K562 (cell line): ENCODE data around the gene PPP1R13L. TPM values are rescaled to one million over a fixed set of nuclear protein-coding genes. Genes with fewer than 3 reads are reported as not detected.

ENCODE experiments used
- DNMT1 ChIP-seq: fragments of 450-650 bp; IDR thresholded peaks from 2 replicates; pipeline ENCODE4 v1.6.1; 2016; ENCODE audit warnings: antibody characterized with exemption, mild to moderate bottlenecking
- GABPB1 ChIP-seq: sonication (generic); formaldehyde crosslinking; IDR thresholded peaks from 2 replicates; pipeline ENCODE4 v1.8.0; 2022; ENCODE audit warnings: mild to moderate bottlenecking, missing genetic modification reagents
- KDM2B ChIP-seq: fragments of 250-450 bp; sonication (Bioruptor Pico); IDR thresholded peaks from 2 replicates; pipeline ENCODE4 v1.8.0; 2021; ENCODE audit warnings: mild to moderate bottlenecking, moderate library complexity
- LARP7 ChIP-seq: fragments of 450-650 bp; IDR thresholded peaks from 2 replicates; pipeline ENCODE4 v1.6.1; 2016
- NCOA4 ChIP-seq: fragments of 450-650 bp; IDR thresholded peaks from 2 replicates; pipeline ENCODE4 v1.6.1; 2018; ENCODE audit warnings: mild to moderate bottlenecking; ENCODE audit not compliant: partially characterized antibody
- RHOXF2B ChIP-seq: fragments of 250-450 bp; sonication (Bioruptor Pico); conservative IDR thresholded peaks from 2 replicates; pipeline ENCODE4 v1.5.1; 2021
- ZNF146 ChIP-seq: IDR thresholded peaks from one replicate; pipeline ENCODE4 v1.6.1; 2018; ENCODE audit warnings: missing compliant biosample characterization; ENCODE audit not compliant: unreplicated experiment
- ZNF24 ChIP-seq: fragments of 450-650 bp; IDR thresholded peaks from 2 replicates; pipeline ENCODE4 v1.6.1; 2016
- polyA plus RNA-seq, 8 experiments: library from polyadenylated mRNA; depleted of rRNA in 4 of 8; stranded (reverse) in 5 of 8; unstranded in 3 of 8; fragments of >200 nt; fragmentation: Nextera tagmentation in 2 of 8; fragmentation: Illumina TruSeq in 1 of 8; extraction: Ambion mirVana in 2 of 8; extraction: Trizol in 1 of 8; gene quantifications; 2 replicates each; pipeline versions ENCODE4 v1.2.1 to v1.2.3, GENCODE V29; 2011 to 2014; ENCODE audit warnings: inconsistent platforms in 1 of 8, missing spikeins in 1 of 8
- total RNA-seq, 7 experiments: library from RNA; depleted of rRNA in 6 of 7; stranded (reverse); fragments of >200 nt in 6 of 7; fragmentation: Illumina TruSeq in 2 of 7; extraction: Trizol in 2 of 7; gene quantifications; 2 replicates each; pipeline versions ENCODE4 v1.2.1 to v1.2.3, GENCODE V29; 2011 to 2021; ENCODE audit warnings: low replicate concordance in 1 of 7
- TF ChIP-seq, protein P1 (sequence below): sonication (generic); formaldehyde crosslinking; IDR thresholded peaks from 2 replicates; pipeline ENCODE4 v1.8.0; 2022; ENCODE audit warnings: mild to moderate bottlenecking, low read depth, missing genetic modification reagents

Gene PPP1R13L
- total and polyA plus RNA-seq, 9 of the 15 experiments (the other 6 are each of a cell fraction or from before 2014, with no cell fraction given) = 0.32 to 6.7 (median 2.0) TPM

DNA sequence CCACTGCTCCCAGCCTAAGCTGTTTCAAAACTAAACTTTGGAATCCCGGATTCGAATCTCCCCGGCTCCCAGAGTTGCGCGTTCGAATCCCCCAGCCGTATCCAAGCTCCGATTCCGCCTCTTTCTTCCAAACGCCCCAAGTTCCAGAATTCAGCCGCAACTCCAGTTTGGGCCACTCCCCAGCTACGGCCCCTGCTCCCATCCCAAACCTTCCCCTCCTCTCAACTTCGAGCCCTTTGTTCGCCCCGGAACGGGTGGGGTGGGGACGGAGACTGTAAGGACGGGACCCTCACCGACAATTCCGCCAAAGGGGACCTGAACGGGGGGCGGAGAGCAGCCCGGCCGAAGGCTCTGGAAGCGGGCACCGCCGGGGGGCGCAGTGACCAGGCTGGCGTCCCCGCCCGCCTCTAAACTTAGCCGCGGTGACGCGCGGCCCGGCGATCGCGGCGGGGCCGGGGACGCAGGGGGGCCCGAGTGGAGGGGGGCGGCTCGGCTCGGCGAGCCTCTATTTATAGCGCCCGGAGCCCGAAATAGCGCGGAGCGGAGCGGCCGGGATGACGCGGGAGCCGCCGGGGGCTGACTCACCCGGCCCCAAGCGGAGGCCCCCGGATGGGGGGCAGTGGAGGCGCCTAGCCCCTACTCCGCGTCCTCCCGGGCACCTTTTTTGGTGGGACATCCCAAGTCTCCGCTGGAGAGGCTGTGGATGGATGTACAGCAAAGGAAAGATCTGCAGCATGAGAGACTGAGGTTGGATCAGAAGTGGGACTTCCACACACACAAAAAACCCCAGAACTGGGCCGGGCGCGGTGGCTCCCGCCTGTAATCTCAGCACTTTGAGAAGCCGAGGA, 23.7 kb upstream of the PPP1R13L start (continued):
- 0 out of 2 replicates have a peak, but pooled peaks have one; percentile 35 for TF ChIP-seq GABPB1 (CRISPR knock-in tag)
- TF ChIP-seq, protein P1, sequence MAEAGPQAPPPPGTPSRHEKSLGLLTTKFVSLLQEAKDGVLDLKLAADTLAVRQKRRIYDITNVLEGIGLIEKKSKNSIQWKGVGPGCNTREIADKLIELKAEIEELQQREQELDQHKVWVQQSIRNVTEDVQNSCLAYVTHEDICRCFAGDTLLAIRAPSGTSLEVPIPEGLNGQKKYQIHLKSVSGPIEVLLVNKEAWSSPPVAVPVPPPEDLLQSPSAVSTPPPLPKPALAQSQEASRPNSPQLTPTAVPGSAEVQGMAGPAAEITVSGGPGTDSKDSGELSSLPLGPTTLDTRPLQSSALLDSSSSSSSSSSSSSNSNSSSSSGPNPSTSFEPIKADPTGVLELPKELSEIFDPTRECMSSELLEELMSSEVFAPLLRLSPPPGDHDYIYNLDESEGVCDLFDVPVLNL (CRISPR knock-in tag) = no peak
- peak; percentile 48; the same call in 1 of the 2 replicates for TF ChIP-seq KDM2B (CRISPR knock-in tag)
- no peak for TF ChIP-seq RHOXF2B (CRISPR knock-in tag)
- peak; percentile 4 for TF ChIP-seq ZNF146
- 0 out of 2 replicates have a peak, but pooled peaks have one; percentile 36 for TF ChIP-seq LARP7
- 0 out of 2 replicates have a peak, but pooled peaks have one; percentile 51 for TF ChIP-seq DNMT1
- no peak for TF ChIP-seq NCOA4
- peak; percentile 15; the same call in 1 of the 2 replicates for TF ChIP-seq ZNF24
